GM15510 (cell line): ENCODE data around the gene SUSD5.

Experiments used
- POLR2A ChIP-seq: IDR thresholded peaks from 3 replicates; pipeline ENCODE4 v1.6.1; 2011; ENCODE audit warnings: borderline replicate concordance; ENCODE audit not compliant: insufficient read length; ENCODE audit errors: extremely low read depth

Gene SUSD5

GRCh38 chr3:33145901-33146580 is 72.6 kb downstream of the SUSD5 start:
- TF ChIP-seq POLR2A: no peak

- TF ChIP-seq POLR2A: no peak
Measured at GRCh38 chr3:33145221-33145900, 73.2 kb downstream of the SUSD5 start.

GRCh38 chr3:33144433-33144832 is 74.2 kb downstream of the SUSD5 start:
- no peak for TF ChIP-seq POLR2A

GRCh38 chr3:33141006-33141405 is 77.6 kb downstream of the SUSD5 start:
- TF ChIP-seq POLR2A: no peak

GRCh38 chr3:33139996-33140395 is 78.6 kb downstream of the SUSD5 start:
- no peak for TF ChIP-seq POLR2A

GRCh38 chr3:33137691-33138090 is 80.9 kb downstream of the SUSD5 start:
- TF ChIP-seq POLR2A: no peak

- TF ChIP-seq POLR2A: no peak
Measured at GRCh38 chr3:33134026-33134625, 84.5 kb downstream of the SUSD5 start.

GRCh38 chr3:33132019-33132360 is 86.6 kb downstream of the SUSD5 start:
- TF ChIP-seq POLR2A: no peak

GRCh38 chr3:33131331-33132018 is 87.1 kb downstream of the SUSD5 start:
- no peak for TF ChIP-seq POLR2A

- TF ChIP-seq POLR2A: no peak
Measured at GRCh38 chr3:33130144-33130543, 88.5 kb downstream of the SUSD5 start.

GRCh38 chr3:33128706-33129105 is 89.9 kb downstream of the SUSD5 start:
- TF ChIP-seq POLR2A: no peak

GRCh38 chr3:33125840-33126239 is 92.8 kb downstream of the SUSD5 start:
- TF ChIP-seq POLR2A: no peak

- no peak for TF ChIP-seq POLR2A
Measured at GRCh38 chr3:33124638-33125037, 94.0 kb downstream of the SUSD5 start.

- TF ChIP-seq POLR2A: no peak
Measured at GRCh38 chr3:33122991-33123390, 95.6 kb downstream of the SUSD5 start.

GRCh38 chr3:33119891-33120290 is 98.7 kb downstream of the SUSD5 start:
- TF ChIP-seq POLR2A: no peak

- TF ChIP-seq POLR2A: no peak
Measured at GRCh38 chr3:33117461-33117860, 101.1 kb downstream of the SUSD5 start.

GRCh38 chr3:33115024-33115768 is 103.4 kb downstream of the SUSD5 start:
- no peak for TF ChIP-seq POLR2A
